Measurements from ENCODE around the gene GTF2H3. TPM values are rescaled to one million over a fixed set of nuclear protein-coding genes. Genes with fewer than 3 reads are reported as not detected.
A peak's percentile ranks its signal among the peaks of the same experiment; 100 is the strongest.

GTF2H3 gene
- total and polyA plus RNA-seq, 9 of the 15 experiments (the other 6 are each of a cell fraction or from before 2014, with no cell fraction given): 22.7 to 99.7 (median 49.6) TPM

DNA sequence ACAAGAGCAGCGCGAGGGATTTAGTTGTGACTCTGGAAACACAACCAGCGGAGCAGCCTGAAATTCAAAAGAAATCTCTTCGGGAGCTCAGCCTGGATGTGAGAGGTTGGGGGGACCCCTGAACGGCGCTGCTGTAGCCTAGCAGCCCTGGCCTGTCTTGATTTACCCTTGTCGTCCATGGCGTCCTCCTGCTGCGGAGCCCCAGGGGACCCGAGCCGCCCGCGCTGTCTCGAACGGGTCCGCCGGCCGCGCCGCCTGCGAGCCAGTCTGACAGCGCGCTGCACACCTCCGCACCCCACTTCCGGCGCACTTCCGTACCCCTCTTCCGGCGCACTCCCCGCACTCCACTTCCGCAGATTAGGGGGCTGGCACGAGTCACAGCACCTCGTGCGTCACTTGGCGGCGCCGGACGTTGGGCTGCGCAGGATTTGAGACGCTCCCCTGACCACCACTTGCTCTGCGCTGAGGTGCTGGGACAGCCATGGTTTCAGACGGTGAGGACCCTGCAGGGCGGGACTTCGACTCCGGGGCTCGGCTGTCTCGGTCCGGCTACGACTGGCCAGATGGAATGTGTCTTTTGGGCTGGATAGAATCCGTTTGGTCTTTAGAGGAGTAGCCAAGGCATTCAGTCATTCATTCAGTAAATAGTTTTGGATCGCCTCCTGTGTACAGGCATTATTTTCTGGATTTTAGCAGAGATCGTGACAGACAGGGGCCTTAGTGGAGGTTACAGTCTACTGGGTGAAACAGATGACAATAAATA, at the start of gene GTF2H3, which contains the start of gene EIF2B1 (continued):
- TF ChIP-seq, protein P1, sequence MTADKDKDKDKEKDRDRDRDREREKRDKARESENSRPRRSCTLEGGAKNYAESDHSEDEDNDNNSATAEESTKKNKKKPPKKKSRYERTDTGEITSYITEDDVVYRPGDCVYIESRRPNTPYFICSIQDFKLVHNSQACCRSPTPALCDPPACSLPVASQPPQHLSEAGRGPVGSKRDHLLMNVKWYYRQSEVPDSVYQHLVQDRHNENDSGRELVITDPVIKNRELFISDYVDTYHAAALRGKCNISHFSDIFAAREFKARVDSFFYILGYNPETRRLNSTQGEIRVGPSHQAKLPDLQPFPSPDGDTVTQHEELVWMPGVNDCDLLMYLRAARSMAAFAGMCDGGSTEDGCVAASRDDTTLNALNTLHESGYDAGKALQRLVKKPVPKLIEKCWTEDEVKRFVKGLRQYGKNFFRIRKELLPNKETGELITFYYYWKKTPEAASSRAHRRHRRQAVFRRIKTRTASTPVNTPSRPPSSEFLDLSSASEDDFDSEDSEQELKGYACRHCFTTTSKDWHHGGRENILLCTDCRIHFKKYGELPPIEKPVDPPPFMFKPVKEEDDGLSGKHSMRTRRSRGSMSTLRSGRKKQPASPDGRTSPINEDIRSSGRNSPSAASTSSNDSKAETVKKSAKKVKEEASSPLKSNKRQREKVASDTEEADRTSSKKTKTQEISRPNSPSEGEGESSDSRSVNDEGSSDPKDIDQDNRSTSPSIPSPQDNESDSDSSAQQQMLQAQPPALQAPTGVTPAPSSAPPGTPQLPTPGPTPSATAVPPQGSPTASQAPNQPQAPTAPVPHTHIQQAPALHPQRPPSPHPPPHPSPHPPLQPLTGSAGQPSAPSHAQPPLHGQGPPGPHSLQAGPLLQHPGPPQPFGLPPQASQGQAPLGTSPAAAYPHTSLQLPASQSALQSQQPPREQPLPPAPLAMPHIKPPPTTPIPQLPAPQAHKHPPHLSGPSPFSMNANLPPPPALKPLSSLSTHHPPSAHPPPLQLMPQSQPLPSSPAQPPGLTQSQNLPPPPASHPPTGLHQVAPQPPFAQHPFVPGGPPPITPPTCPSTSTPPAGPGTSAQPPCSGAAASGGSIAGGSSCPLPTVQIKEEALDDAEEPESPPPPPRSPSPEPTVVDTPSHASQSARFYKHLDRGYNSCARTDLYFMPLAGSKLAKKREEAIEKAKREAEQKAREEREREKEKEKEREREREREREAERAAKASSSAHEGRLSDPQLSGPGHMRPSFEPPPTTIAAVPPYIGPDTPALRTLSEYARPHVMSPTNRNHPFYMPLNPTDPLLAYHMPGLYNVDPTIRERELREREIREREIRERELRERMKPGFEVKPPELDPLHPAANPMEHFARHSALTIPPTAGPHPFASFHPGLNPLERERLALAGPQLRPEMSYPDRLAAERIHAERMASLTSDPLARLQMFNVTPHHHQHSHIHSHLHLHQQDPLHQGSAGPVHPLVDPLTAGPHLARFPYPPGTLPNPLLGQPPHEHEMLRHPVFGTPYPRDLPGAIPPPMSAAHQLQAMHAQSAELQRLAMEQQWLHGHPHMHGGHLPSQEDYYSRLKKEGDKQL (CRISPR knock-in tag; IDR thresholded peaks at IDR 0.05; ENCODE audit: borderline replicate concordance): no peak
- no peak for TF ChIP-seq ZNF143 (CRISPR knock-in tag; IDR thresholded peaks at IDR 0.05)
- peak; percentile 86 for TF ChIP-seq SETDB1 (IDR thresholded peaks at IDR 0.05; ENCODE audit: low read length)
- TF ChIP-seq BRD4 (IDR thresholded peaks at IDR 0.05): peak; percentile 63; the same call in 1 of the 2 replicates
- TF ChIP-seq RBM17 (IDR thresholded peaks at IDR 0.05; ENCODE audit: borderline replicate concordance, low read depth, low read length): no peak
- TF ChIP-seq PCBP1 (IDR thresholded peaks at IDR 0.05; ENCODE audit: low read depth, low read length, poor library complexity, severe bottlenecking): peak; percentile 98
- TF ChIP-seq ZKSCAN3 (CRISPR knock-in tag; IDR thresholded peaks at IDR 0.05): no peak
- TF ChIP-seq SAFB (IDR thresholded peaks at IDR 0.05; ENCODE audit: borderline replicate concordance, low read depth, low read length): no peak
- peak; percentile 100 for TF ChIP-seq MTA1 (IDR thresholded peaks at IDR 0.05; ENCODE audit: borderline replicate concordance)
- TF ChIP-seq, protein P2, sequence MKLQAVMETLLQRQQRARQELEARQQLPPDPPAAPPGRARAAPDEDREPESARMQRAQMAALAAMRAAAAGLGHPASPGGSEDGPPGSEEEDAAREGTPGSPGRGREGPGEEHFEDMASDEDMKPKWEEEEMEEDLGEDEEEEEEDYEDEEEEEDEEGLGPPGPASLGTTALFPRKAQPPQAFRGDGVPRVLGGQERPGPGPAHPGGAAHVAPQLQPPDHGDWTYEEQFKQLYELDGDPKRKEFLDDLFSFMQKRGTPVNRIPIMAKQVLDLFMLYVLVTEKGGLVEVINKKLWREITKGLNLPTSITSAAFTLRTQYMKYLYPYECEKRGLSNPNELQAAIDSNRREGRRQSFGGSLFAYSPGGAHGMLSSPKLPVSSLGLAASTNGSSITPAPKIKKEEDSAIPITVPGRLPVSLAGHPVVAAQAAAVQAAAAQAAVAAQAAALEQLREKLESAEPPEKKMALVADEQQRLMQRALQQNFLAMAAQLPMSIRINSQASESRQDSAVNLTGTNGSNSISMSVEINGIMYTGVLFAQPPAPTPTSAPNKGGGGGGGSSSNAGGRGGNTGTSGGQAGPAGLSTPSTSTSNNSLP (IDR thresholded peaks at IDR 0.05; ENCODE audit: borderline replicate concordance, low read depth, low read length): no peak
- no peak for TF ChIP-seq SREBF2 (CRISPR knock-in tag; IDR thresholded peaks at IDR 0.05)
- no peak for TF ChIP-seq KLF6 (CRISPR knock-in tag; IDR thresholded peaks at IDR 0.05; ENCODE audit: borderline replicate concordance)
- TF ChIP-seq DDX20 (tag; IDR thresholded peaks at IDR 0.05; ENCODE audit: low read depth): no peak
- no peak for TF ChIP-seq RBM25 (IDR thresholded peaks at IDR 0.05; ENCODE audit: low read depth, low read length, severe bottlenecking)
- peak; percentile 100 for TF ChIP-seq PHF20 (IDR thresholded peaks at IDR 0.05; ENCODE audit: partially characterized antibody)
- no peak for TF ChIP-seq HIVEP1 (CRISPR knock-in tag; IDR thresholded peaks at IDR 0.05)
- no peak for TF ChIP-seq HDAC6 (IDR thresholded peaks at IDR 0.05; ENCODE audit: low read depth, low read length)
- no peak for TF ChIP-seq NFXL1 (CRISPR knock-in tag; IDR thresholded peaks at IDR 0.05)
- TF ChIP-seq, protein P3, sequence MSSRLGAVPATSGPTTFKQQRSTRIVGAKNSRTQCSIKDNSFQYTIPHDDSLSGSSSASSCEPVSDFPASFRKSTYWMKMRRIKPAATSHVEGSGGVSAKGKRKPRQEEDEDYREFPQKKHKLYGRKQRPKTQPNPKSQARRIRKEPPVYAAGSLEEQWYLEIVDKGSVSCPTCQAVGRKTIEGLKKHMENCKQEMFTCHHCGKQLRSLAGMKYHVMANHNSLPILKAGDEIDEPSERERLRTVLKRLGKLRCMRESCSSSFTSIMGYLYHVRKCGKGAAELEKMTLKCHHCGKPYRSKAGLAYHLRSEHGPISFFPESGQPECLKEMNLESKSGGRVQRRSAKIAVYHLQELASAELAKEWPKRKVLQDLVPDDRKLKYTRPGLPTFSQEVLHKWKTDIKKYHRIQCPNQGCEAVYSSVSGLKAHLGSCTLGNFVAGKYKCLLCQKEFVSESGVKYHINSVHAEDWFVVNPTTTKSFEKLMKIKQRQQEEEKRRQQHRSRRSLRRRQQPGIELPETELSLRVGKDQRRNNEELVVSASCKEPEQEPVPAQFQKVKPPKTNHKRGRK (tag; IDR thresholded peaks at IDR 0.05): no peak
- TF ChIP-seq KLF16 (IDR thresholded peaks at IDR 0.05): 0 out of 2 replicates have a peak, but pooled peaks have one; percentile 11

Data from K562 (cell line).